Cardiac muscle cell (in vitro differentiated cells and primary cell): ENCODE measurements around the gene ARHGAP10. TPM values are rescaled to one million over a fixed set of nuclear protein-coding genes. Genes with fewer than 3 reads are reported as not detected.
A peak's percentile ranks its signal among the peaks of the same experiment; 100 is the strongest.

Experiments used
- DNase-seq, 2 donors: peaks; one replicate each; pipeline versions ENCODE4 v3.0.0 to v3.0.0-alpha.2; 2010 to 2017; ENCODE audit warnings: low read depth in 1 of 2, low spot score in 1 of 2
- H3K27ac ChIP-seq: fragments of 200-600 bp; sonication (generic); 2 replicates; pipeline ENCODE4 v1.5.1; 2016
- H3K27me3 ChIP-seq: fragments of 200-600 bp; sonication (generic); 2 replicates; pipeline ENCODE4 v1.6.0; 2016; ENCODE audit warnings: control low read depth
- H3K36me3 ChIP-seq: fragments of 200-600 bp; sonication (generic); 2 replicates; pipeline ENCODE4 v1.5.1; 2016; ENCODE audit warnings: control low read depth
- H3K4me1 ChIP-seq: fragments of 200-600 bp; sonication (generic); 2 replicates; pipeline ENCODE4 v1.8.1; 2017; ENCODE audit warnings: low read depth, mild to moderate bottlenecking, mixed run types
- H3K4me3 ChIP-seq: fragments of 200-600 bp; sonication (generic); 2 replicates; pipeline ENCODE4 v1.5.1; 2016; ENCODE audit warnings: mild to moderate bottlenecking
- H3K9me3 ChIP-seq: fragments of 200-600 bp; sonication (generic); 2 replicates; pipeline ENCODE4 v1.5.1; 2017; ENCODE audit warnings: low read depth, mild to moderate bottlenecking, control low read depth
- CTCF ChIP-seq: IDR thresholded peaks from 2 replicates; pipeline ENCODE4 v1.5.1; 2012; ENCODE audit warnings: low read depth, mild to moderate bottlenecking, low read length
- polyA plus RNA-seq: library from polyadenylated mRNA; unstranded; fragments of >200 nt; fragmentation: Nextera tagmentation; extraction: Ambion mirVana; gene quantifications from 2 replicates; pipeline ENCODE4 v1.2.1, GENCODE V29; 2016
- total RNA-seq: library from RNA; depleted of rRNA; stranded (reverse); fragments of >200 nt; gene quantifications from 2 replicates; pipeline ENCODE4 v1.2.3, GENCODE V29; 2016

The ARHGAP10 gene
- total and polyA plus RNA-seq, 2 experiments from 2014 or later = 12.1 to 15.0 TPM

- Histone ChIP-seq H3K27ac (no peak overlapping the region), H3K36me3 (no peaks in the 10 kb centered on the region), H3K4me1 (peaks cover 4% of the 10 kb centered on the region), H3K4me3 (no peak overlapping the region), H3K9me3 (no peaks in the 10 kb centered on the region), H3K27me3 (no peaks in the 10 kb centered on the region)
- no peak for TF ChIP-seq CTCF
- peak in 1 of 2 donors; percentile 50 for DNase-seq
Observed at GRCh38 chr4:147828331-147828905, 96.5 kb downstream of the ARHGAP10 start.

GRCh38 chr4:147829401-147830101 lies 97.7 kb downstream of the ARHGAP10 start:
- H3K27ac ChIP-seq = peak overlapping the region; percentile 35
- TF ChIP-seq CTCF = no peak
- H3K4me3 ChIP-seq = no peak overlapping the region
- H3K36me3 ChIP-seq = no peaks in the 10 kb centered on the region
- no peaks in the 10 kb centered on the region for H3K9me3 ChIP-seq
- H3K4me1 ChIP-seq = peaks cover 4% of the 10 kb centered on the region
- DNase-seq = peak; percentile 9 to 86
- no peaks in the 10 kb centered on the region for H3K27me3 ChIP-seq

- Histone ChIP-seq H3K36me3 (no peaks in the 10 kb centered on the region), H3K4me3 (no peak overlapping the region), H3K27ac (peak overlapping the region; percentile 35), H3K4me1 (peaks cover 4% of the 10 kb centered on the region), H3K9me3 (no peaks in the 10 kb centered on the region), H3K27me3 (no peaks in the 10 kb centered on the region)
- no peak for DNase-seq
- TF ChIP-seq CTCF = no peak
Observed at GRCh38 chr4:147830102-147830463, 98.2 kb downstream of the ARHGAP10 start.

- peaks cover 4% of the 10 kb centered on the region for H3K4me1 ChIP-seq
- TF ChIP-seq CTCF = no peak
- DNase-seq = peak in 1 of 2 donors; percentile 57
- H3K27ac ChIP-seq = no peak overlapping the region
- H3K4me3 ChIP-seq = no peak overlapping the region
- H3K27me3 ChIP-seq = no peaks in the 10 kb centered on the region
- H3K36me3 ChIP-seq = no peaks in the 10 kb centered on the region
- no peaks in the 10 kb centered on the region for H3K9me3 ChIP-seq
Observed at GRCh38 chr4:147830987-147831386, 99.1 kb downstream of the ARHGAP10 start.

- Histone ChIP-seq H3K4me3 (no peak overlapping the region), H3K9me3 (no peaks in the 10 kb centered on the region), H3K27ac (no peak overlapping the region), H3K4me1 (peaks cover 4% of the 10 kb centered on the region), H3K27me3 (no peaks in the 10 kb centered on the region), H3K36me3 (no peaks in the 10 kb centered on the region)
- DNase-seq = peak in 1 of 2 donors; percentile 76
- TF ChIP-seq CTCF = no peak
Observed at GRCh38 chr4:147831551-147832171, 99.8 kb downstream of the ARHGAP10 start.
